CD14-positive monocyte (primary cell): ENCODE data around the gene ROBO1. TPM values are rescaled to one million over a fixed set of nuclear protein-coding genes. Genes with fewer than 3 reads are reported as not detected.

Experiments used
- DNase-seq, 3 donors: peaks; one replicate each; pipeline ENCODE4 v3.0.0-alpha.2; 2011 to 2022
- H2AFZ ChIP-seq: 2 replicates; pipeline ENCODE4 v1.6.0; 2012; ENCODE audit warnings: mild to moderate bottlenecking, low read depth, low read length, inconsistent platforms; ENCODE audit not compliant: insufficient read depth, poor library complexity, severe bottlenecking
- H3K27ac ChIP-seq, 2 donors: 1 replicate in 1 of 2; 2 replicates in 1 of 2; pipeline ENCODE4 v1.5.1; 2012 to 2013; ENCODE audit warnings: low read length in 2 of 2, control low read depth in 1 of 2, inconsistent platforms in 1 of 2, low read depth in 1 of 2, mild to moderate bottlenecking in 1 of 2
- H3K27me3 ChIP-seq, 2 donors: one replicate each; pipeline versions ENCODE4 v1.6.0 to v1.6.1; 2011 to 2013; ENCODE audit warnings: low read length in 2 of 2; ENCODE audit not compliant: control insufficient read depth in 2 of 2, insufficient read depth in 2 of 2
- H3K36me3 ChIP-seq, 2 donors: replicated peaks in 1 of 2; 1 replicate in 1 of 2; 2 replicates in 1 of 2; pipeline versions ENCODE4 v1.5.1 to v1.6.1; 2012 to 2013; ENCODE audit warnings: low read length in 2 of 2, control low read depth in 1 of 2, inconsistent platforms in 1 of 2, mild to moderate bottlenecking in 1 of 2; ENCODE audit not compliant: insufficient read depth in 2 of 2, control insufficient read depth in 1 of 2
- H3K4me1 ChIP-seq, 2 donors: 1 replicate in 1 of 2; 2 replicates in 1 of 2; pipeline versions ENCODE4 v1.5.1 to v1.6.1; 2012 to 2013; ENCODE audit warnings: low read length in 2 of 2, control low read depth in 1 of 2, inconsistent platforms in 1 of 2, mild to moderate bottlenecking in 1 of 2, moderate library complexity in 1 of 2; ENCODE audit not compliant: insufficient read depth in 2 of 2, control insufficient read depth in 1 of 2
- H3K4me2 ChIP-seq: replicated peaks from 2 replicates; pipeline ENCODE3; 2012; ENCODE audit warnings: low read length, moderate library complexity, mild to moderate bottlenecking; ENCODE audit not compliant: poor library complexity, severe bottlenecking; ENCODE audit errors: extremely low read depth
- H3K4me3 ChIP-seq, 3 experiments: fragments of 200-600 bp in 1 of 3; sonication (generic) in 1 of 3; replicated peaks in 1 of 3; 1 replicate in 2 of 3; 2 replicates in 1 of 3; pipeline ENCODE4 v1.5.1; 2011 to 2013; ENCODE audit warnings: low read length in 3 of 3, mild to moderate bottlenecking in 3 of 3, control low read depth in 2 of 3, low read depth in 2 of 3, inconsistent platforms in 1 of 3, moderate library complexity in 1 of 3
- H3K79me2 ChIP-seq: 2 replicates; pipeline ENCODE4 v1.6.0; 2012; ENCODE audit warnings: mild to moderate bottlenecking, control low read depth, inconsistent platforms, low read length, moderate library complexity; ENCODE audit not compliant: insufficient read depth
- H3K9ac ChIP-seq: 2 replicates; pipeline ENCODE4 v1.6.0; 2017; ENCODE audit warnings: low read length, mild to moderate bottlenecking; ENCODE audit not compliant: insufficient read depth, poor library complexity, severe bottlenecking
- H3K9me3 ChIP-seq, 2 donors: replicated peaks in 1 of 2; 1 replicate in 1 of 2; 2 replicates in 1 of 2; pipeline versions ENCODE4 v1.5.1 to v1.6.1; 2012 to 2013; ENCODE audit warnings: low read length in 2 of 2, control low read depth in 1 of 2; ENCODE audit not compliant: control insufficient read depth in 1 of 2, insufficient read depth in 1 of 2
- H4K20me1 ChIP-seq: 2 replicates; pipeline ENCODE4 v1.6.0; 2012; ENCODE audit warnings: mild to moderate bottlenecking, low read length, control low read depth, moderate library complexity; ENCODE audit not compliant: insufficient read depth
- H3K27ac Mint-ChIP-seq, 7 donors: one replicate each; pipeline ENCODE4 v1.8.0; 2020; ENCODE audit warnings: mild to moderate bottlenecking in 7 of 7, mixed read lengths in 7 of 7, moderate library complexity in 6 of 7, inconsistent platforms in 2 of 7
- H3K27me3 Mint-ChIP-seq, 3 donors: one replicate each; pipeline ENCODE4 v1.8.0; 2021 to 2022; ENCODE audit warnings: low read depth in 3 of 3, mild to moderate bottlenecking in 3 of 3, mixed read lengths in 3 of 3, moderate library complexity in 3 of 3, inconsistent platforms in 1 of 3
- H3K36me3 Mint-ChIP-seq, 2 donors: one replicate each; pipeline ENCODE4 v1.8.0; 2020; ENCODE audit warnings: mixed read lengths in 2 of 2, inconsistent platforms in 1 of 2, mild to moderate bottlenecking in 1 of 2
- H3K4me1 Mint-ChIP-seq: one replicate; pipeline ENCODE4 v1.8.0; 2020; ENCODE audit warnings: mild to moderate bottlenecking, mixed read lengths
- H3K4me3 Mint-ChIP-seq, 2 donors: one replicate each; pipeline ENCODE4 v1.8.0; 2020; ENCODE audit warnings: mild to moderate bottlenecking in 2 of 2, mixed read lengths in 2 of 2, moderate library complexity in 1 of 2
- H3K9me3 Mint-ChIP-seq, 7 donors: one replicate each; pipeline ENCODE4 v1.8.0; 2020 to 2022; ENCODE audit warnings: mixed read lengths in 7 of 7, mild to moderate bottlenecking in 6 of 7, moderate library complexity in 6 of 7, inconsistent platforms in 2 of 7
- CTCF ChIP-seq: fragments of 200-600 bp; IDR thresholded peaks from one replicate; pipeline ENCODE4 v1.8.0; 2022; ENCODE audit warnings: antibody characterized with exemption, mild to moderate bottlenecking
- WGBS: methylation state at CpG from one replicate; pipeline ENCODE4 v1.1.5; 2013; ENCODE audit warnings: missing lambda C conversion rate; ENCODE audit not compliant: insufficient coverage; 5-methylcytosine and 5-hydroxymethylcytosine counted together
- intact Hi-C, 2 donors: fragments of 100-400 bp; cut with micrococcal nuclease; formaldehyde crosslinking; loops; one replicate each; pipeline versions ENCODE4 v1.15.0 to v1.15.1; 2023
- polyA plus RNA-seq, 3 donors: library from polyadenylated mRNA; depleted of rRNA in 1 of 3; unstranded in 2 of 3; stranded (reverse) in 1 of 3; fragments of 300-500 nt in 2 of 3; fragments of >200 nt in 1 of 3; fragmentation: Illumina TruSeq in 2 of 3; gene quantifications; 1 replicate in 2 of 3; 2 replicates in 1 of 3; pipeline ENCODE4 v1.2.3, GENCODE V29; 2012 to 2021

The ROBO1 gene
- polyA plus RNA-seq, 3 donors = 0.09 to 0.10 TPM; not detected in 1

GRCh38 chr3:78845605-78846004 is 922.2 kb downstream of the ROBO1 start:
- intact Hi-C loops = no loop called here
- Histone ChIP-seq H4K20me1 (no peaks in the 10 kb centered on the region), H3K27me3 (no peaks in the 10 kb centered on the region), H3K9ac (no peak overlapping the region), H3K9me3 (no peaks in the 10 kb centered on the region), H3K27ac (no peak overlapping the region), H2AFZ (no peak overlapping the region), H3K4me1 (no peaks in the 10 kb centered on the region), H3K4me2 (no peak overlapping the region), H3K79me2 (no peaks in the 10 kb centered on the region), H3K4me3 (no peak overlapping the region), H3K36me3 (no peaks in the 10 kb centered on the region)
- H3K4me1 Mint-ChIP-seq = no peaks in the 10 kb centered on the region
- peaks cover 0 to 3% (median 0%) of the 10 kb centered on the region in 7 donors for H3K9me3 Mint-ChIP-seq
- DNase-seq = no peak
- H3K27me3 Mint-ChIP-seq = peaks cover 0 to 2% (median 0%) of the 10 kb centered on the region in 3 donors
- no peaks in the 10 kb centered on the region for H3K36me3 Mint-ChIP-seq
- no peak for TF ChIP-seq CTCF
- no peak overlapping the region for H3K27ac Mint-ChIP-seq
- H3K4me3 Mint-ChIP-seq = no peak overlapping the region
- WGBS = 25% methylated on average over 1 of the region's 3 CpGs

GRCh38 chr3:78844307-78844706 is 923.5 kb downstream of the ROBO1 start:
- Histone ChIP-seq H3K9ac (no peak overlapping the region), H3K27ac (no peak overlapping the region), H3K4me2 (no peak overlapping the region), H3K4me1 (no peaks in the 10 kb centered on the region), H3K36me3 (no peaks in the 10 kb centered on the region), H2AFZ (no peak overlapping the region), H3K4me3 (no peak overlapping the region), H4K20me1 (no peaks in the 10 kb centered on the region), H3K79me2 (no peaks in the 10 kb centered on the region), H3K9me3 (no peaks in the 10 kb centered on the region), H3K27me3 (no peaks in the 10 kb centered on the region)
- Mint-ChIP-seq H3K36me3 (no peaks in the 10 kb centered on the region), H3K4me1 (no peaks in the 10 kb centered on the region), H3K27ac (no peak overlapping the region), H3K4me3 (no peak overlapping the region), H3K9me3 (peaks cover 0 to 3% (median 0%) of the 10 kb centered on the region in 7 donors), H3K27me3 (peaks cover 0 to 2% (median 0%) of the 10 kb centered on the region in 3 donors)
- no peak for DNase-seq
- intact Hi-C loops = no loop called here
- WGBS = 90% methylated on average over 2 of the region's 4 CpGs
- TF ChIP-seq CTCF = no peak
